Measurements from ENCODE around the gene ATP10A.

GRCh38 chr15:25717457-25718168 is 145.5 kb downstream of the ATP10A start:
- TF ChIP-seq POLR2A (IDR thresholded peaks at IDR 0.05) (no peak), CTCF (IDR thresholded peaks at IDR 0.05) (no peak)

All from ovary (tissue), 3 donors.